ENCODE data around the gene PAPOLA. TPM values are rescaled to one million over a fixed set of nuclear protein-coding genes. Genes with fewer than 3 reads are reported as not detected.

The PAPOLA gene
- polyA plus RNA-seq, 1 experiment, result 92.4 TPM

GRCh38 chr14:96592591-96593386 is 90.6 kb downstream of the PAPOLA start:
- CTCF ChIA-PET, result no interaction called here
- no peak for DNase-seq (ENCODE audit: low read depth)
- H3K36me3 ChIP-seq (ENCODE audit: control insufficient read depth, insufficient read depth, low read length), result no peaks in the 10 kb centered on the region
- POLR2A ChIA-PET, result no interaction called here
- TF ChIP-seq CTCF (IDR thresholded peaks at IDR 0.05; ENCODE audit: insufficient read depth, low read depth, low read length), result no peak
- peaks cover 4% of the 10 kb centered on the region; the same call in 1 of the 2 replicates for H3K27me3 ChIP-seq (ENCODE audit: control insufficient read depth, insufficient read depth, low read length)
- peak overlapping the region; percentile 40 for H3K4me3 ChIP-seq (ENCODE audit: low read depth, low read length)

GRCh38 chr14:96594961-96595360 is 92.8 kb downstream of the PAPOLA start:
- Histone ChIP-seq H3K4me3 (ENCODE audit: low read depth, low read length) (no peak overlapping the region), H3K27me3 (ENCODE audit: control insufficient read depth, insufficient read depth, low read length) (peaks cover 4% of the 10 kb centered on the region; the same call in 1 of the 2 replicates), H3K36me3 (ENCODE audit: control insufficient read depth, insufficient read depth, low read length) (no peaks in the 10 kb centered on the region)
- TF ChIP-seq CTCF (IDR thresholded peaks at IDR 0.05; ENCODE audit: insufficient read depth, low read depth, low read length), result no peak
- ChIA-PET POLR2A (no interaction called here), CTCF (no interaction called here)
- no peak for DNase-seq (ENCODE audit: low read depth)

- Histone ChIP-seq H3K27me3 (ENCODE audit: control insufficient read depth, insufficient read depth, low read length) (0 out of 2 replicates have a peak, but pooled peaks cover 2% of the 10 kb centered on the region), H3K36me3 (ENCODE audit: control insufficient read depth, insufficient read depth, low read length) (no peaks in the 10 kb centered on the region), H3K4me3 (ENCODE audit: low read depth, low read length) (no peak overlapping the region)
- ChIA-PET CTCF (interaction anchor here (1.2 kb wide), 1 partner anchor 30 kb away, joined by 3 read pairs; no protein-coding TSS in a partner anchor), POLR2A (no interaction called here)
- no peak for TF ChIP-seq CTCF (IDR thresholded peaks at IDR 0.05; ENCODE audit: insufficient read depth, low read depth, low read length)
- no peak for DNase-seq (ENCODE audit: low read depth)
Observed at GRCh38 chr14:96597680-96598079, 95.5 kb downstream of the PAPOLA start.

- no peak overlapping the region for H3K4me3 ChIP-seq (ENCODE audit: low read depth, low read length)
- ChIA-PET CTCF (no interaction called here), POLR2A (no interaction called here)
- H3K36me3 ChIP-seq (ENCODE audit: control insufficient read depth, insufficient read depth, low read length), result no peaks in the 10 kb centered on the region
- TF ChIP-seq CTCF (IDR thresholded peaks at IDR 0.05; ENCODE audit: insufficient read depth, low read depth, low read length), result no peak
- H3K27me3 ChIP-seq (ENCODE audit: control insufficient read depth, insufficient read depth, low read length), result no peaks in the 10 kb centered on the region
- DNase-seq (ENCODE audit: low read depth), result no peak
Observed at GRCh38 chr14:96598332-96598928, 96.2 kb downstream of the PAPOLA start.

GRCh38 chr14:96599076-96599475 is 96.9 kb downstream of the PAPOLA start:
- ChIA-PET CTCF (no interaction called here), POLR2A (no interaction called here)
- TF ChIP-seq CTCF (IDR thresholded peaks at IDR 0.05; ENCODE audit: insufficient read depth, low read depth, low read length), result no peak
- H3K27me3 ChIP-seq (ENCODE audit: control insufficient read depth, insufficient read depth, low read length), result no peaks in the 10 kb centered on the region
- H3K36me3 ChIP-seq (ENCODE audit: control insufficient read depth, insufficient read depth, low read length), result no peaks in the 10 kb centered on the region
- no peak for DNase-seq (ENCODE audit: low read depth)
- no peak overlapping the region for H3K4me3 ChIP-seq (ENCODE audit: low read depth, low read length)

All from BJ (cell line).